ENCODE measurements around the gene AMPD3. TPM values are rescaled to one million over a fixed set of nuclear protein-coding genes. Genes with fewer than 3 reads are reported as not detected.

The AMPD3 gene
- total RNA-seq, 4 donors from 2014 or later: 3.8 to 7.5 (median 5.1) TPM

DNA sequence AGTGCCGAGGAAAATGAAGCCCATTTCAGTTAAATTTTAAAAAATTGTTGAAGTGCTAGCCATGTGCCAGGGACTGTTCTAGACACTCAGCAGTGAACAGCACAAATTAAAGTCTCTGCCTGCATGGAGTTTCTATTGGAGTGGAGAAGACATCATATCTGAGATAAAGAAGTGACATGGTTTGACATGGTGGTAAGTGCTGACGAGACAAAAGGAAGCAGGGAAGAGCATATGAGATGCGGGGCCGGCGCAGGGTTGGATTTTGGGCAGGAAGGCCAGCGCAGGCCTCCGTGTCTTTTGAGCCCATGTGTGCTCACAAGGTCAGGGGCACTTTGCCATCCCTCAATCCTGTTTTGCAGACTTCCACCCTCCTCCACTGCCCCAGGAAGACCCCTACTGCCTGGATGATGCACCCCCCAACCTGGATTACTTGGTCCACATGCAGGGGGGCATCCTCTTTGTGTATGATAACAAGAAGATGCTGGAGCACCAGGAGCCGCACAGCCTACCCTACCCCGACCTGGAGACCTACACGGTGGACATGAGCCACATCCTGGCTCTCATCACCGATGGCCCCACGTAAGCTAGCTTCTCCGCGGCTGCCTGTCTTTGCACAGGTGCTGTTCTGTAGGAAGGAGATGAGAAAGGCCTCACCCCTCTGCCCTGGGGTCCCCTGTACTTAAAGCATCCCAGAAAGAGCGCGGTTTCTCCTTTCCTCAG lies 29.6 kb downstream of the AMPD3 start:
- no peak for DNase-seq (ENCODE audit: extremely low spot score)
- intact Hi-C loops (cut with DNase I): no loop called here
- WGBS: 92% methylated on average over 16 of the region's 16 CpGs

DNA sequence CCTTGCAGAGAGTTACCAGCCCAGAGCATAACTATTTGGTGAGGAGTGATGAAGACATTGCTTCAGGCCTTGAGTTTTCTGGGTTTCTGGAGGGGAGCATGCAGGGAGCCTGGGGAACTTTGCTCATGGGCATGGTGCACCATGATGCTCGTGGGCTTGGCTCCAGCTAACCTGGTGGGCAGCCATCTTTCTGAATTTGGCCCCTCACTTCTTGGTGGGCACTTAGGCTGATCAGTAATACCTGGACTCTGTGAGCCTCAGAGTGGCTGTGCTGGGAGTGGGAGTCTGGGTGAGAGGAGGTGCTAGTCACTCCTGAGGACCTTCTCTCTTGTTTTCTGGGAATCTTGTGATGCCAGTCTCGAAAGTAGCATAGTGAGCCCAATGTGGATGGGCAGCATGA lies 30.6 kb downstream of the AMPD3 start:
- H3K9me3 ChIP-seq: no peaks in the 10 kb centered on the region
- WGBS: no CpG with 5 or more reads among the region's 2 CpGs

More for the DNA sequence above, 29.6 kb downstream of the AMPD3 start:
- Histone ChIP-seq H3K27me3 (no peaks in the 10 kb centered on the region), H3K4me1 (no peaks in the 10 kb centered on the region), H3K9me3 (no peaks in the 10 kb centered on the region), H3K27ac (replicated peaks in 1 of 4) (no peak overlapping the region), H3K4me3 (no peak overlapping the region), H3K36me3 (peaks cover 0 to 10% (median 0%) of the 10 kb centered on the region in 4 donors)
- TF ChIP-seq, protein P1, sequence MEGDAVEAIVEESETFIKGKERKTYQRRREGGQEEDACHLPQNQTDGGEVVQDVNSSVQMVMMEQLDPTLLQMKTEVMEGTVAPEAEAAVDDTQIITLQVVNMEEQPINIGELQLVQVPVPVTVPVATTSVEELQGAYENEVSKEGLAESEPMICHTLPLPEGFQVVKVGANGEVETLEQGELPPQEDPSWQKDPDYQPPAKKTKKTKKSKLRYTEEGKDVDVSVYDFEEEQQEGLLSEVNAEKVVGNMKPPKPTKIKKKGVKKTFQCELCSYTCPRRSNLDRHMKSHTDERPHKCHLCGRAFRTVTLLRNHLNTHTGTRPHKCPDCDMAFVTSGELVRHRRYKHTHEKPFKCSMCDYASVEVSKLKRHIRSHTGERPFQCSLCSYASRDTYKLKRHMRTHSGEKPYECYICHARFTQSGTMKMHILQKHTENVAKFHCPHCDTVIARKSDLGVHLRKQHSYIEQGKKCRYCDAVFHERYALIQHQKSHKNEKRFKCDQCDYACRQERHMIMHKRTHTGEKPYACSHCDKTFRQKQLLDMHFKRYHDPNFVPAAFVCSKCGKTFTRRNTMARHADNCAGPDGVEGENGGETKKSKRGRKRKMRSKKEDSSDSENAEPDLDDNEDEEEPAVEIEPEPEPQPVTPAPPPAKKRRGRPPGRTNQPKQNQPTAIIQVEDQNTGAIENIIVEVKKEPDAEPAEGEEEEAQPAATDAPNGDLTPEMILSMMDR (IDR thresholded peaks at IDR 0.05): no peak
- no peak for TF ChIP-seq EP300 (IDR thresholded peaks at IDR 0.05)
- no peak for TF ChIP-seq POLR2AphosphoS5 (IDR thresholded peaks at IDR 0.05)
- TF ChIP-seq POLR2A (IDR thresholded peaks at IDR 0.05; ENCODE audit: low read depth): no peak

DNA sequence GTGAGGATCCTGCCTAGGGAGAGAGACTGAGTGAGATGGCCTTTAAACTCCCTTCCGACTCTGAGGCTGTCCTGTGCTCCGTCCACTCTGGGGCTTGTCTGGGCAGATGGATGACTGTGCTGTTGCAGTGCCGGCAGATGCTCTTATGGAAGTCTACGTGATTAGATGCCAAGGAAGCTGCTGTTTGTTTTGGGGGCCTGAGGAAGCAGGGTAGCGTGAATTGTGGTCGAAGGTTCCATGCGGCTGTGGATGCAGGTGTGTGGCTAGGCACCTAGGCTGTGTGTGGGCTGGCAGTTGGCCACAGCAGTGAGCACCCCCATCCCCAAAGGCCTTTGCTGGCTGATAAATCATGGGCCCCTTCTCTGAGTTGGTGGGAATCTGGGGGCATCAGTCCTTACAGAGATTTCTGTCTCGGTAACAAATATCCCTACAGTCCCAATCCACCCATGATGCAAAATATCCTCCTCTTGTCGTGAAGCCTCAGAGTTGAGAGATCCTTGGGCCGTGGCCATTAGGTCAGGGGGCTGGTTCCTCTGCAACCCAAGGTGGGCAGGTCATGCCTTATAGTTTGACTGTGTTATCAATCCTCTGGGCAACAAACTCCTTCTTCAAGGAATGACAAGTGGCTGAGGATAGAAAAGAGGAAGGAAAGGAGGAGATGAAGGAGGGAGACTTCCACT lies 31.2 kb downstream of the AMPD3 start:
- peaks cover 7 to 16% (median 11%) of the 10 kb centered on the region in 4 donors for H3K4me1 ChIP-seq
- intact Hi-C loops (cut with DNase I): no loop called here
- WGBS: 89% methylated on average over 9 of the region's 10 CpGs
- H3K36me3 ChIP-seq: peaks cover 0 to 10% (median 0%) of the 10 kb centered on the region in 4 donors
- no peak overlapping the region for H3K27ac ChIP-seq (replicated peaks in 1 of 4)
- TF ChIP-seq POLR2AphosphoS5 (IDR thresholded peaks at IDR 0.05): no peak
- TF ChIP-seq, protein P1 (IDR thresholded peaks at IDR 0.05): no peak
- no peak for TF ChIP-seq POLR2A (IDR thresholded peaks at IDR 0.05; ENCODE audit: low read depth)
- TF ChIP-seq EP300 (IDR thresholded peaks at IDR 0.05): no peak
- no peaks in the 10 kb centered on the region for H3K27me3 ChIP-seq
- H3K4me3 ChIP-seq: no peak overlapping the region
- H3K9me3 ChIP-seq: no peaks in the 10 kb centered on the region
- DNase-seq (ENCODE audit: extremely low spot score): no peak

More for the DNA sequence above, 30.6 kb downstream of the AMPD3 start:
- Histone ChIP-seq H3K4me1 (peaks cover under 1 to 10% (median 4%) of the 10 kb centered on the region in 4 donors), H3K4me3 (no peak overlapping the region), H3K27me3 (no peaks in the 10 kb centered on the region), H3K27ac (replicated peaks in 1 of 4) (no peak overlapping the region), H3K36me3 (peaks cover 0 to 10% (median 0%) of the 10 kb centered on the region in 4 donors)
- TF ChIP-seq, protein P1 (IDR thresholded peaks at IDR 0.05): no peak
- TF ChIP-seq EP300 (IDR thresholded peaks at IDR 0.05) (no peak), POLR2AphosphoS5 (IDR thresholded peaks at IDR 0.05) (no peak)
- intact Hi-C loops (cut with DNase I): no loop called here
- DNase-seq (ENCODE audit: extremely low spot score): no peak

DNA sequence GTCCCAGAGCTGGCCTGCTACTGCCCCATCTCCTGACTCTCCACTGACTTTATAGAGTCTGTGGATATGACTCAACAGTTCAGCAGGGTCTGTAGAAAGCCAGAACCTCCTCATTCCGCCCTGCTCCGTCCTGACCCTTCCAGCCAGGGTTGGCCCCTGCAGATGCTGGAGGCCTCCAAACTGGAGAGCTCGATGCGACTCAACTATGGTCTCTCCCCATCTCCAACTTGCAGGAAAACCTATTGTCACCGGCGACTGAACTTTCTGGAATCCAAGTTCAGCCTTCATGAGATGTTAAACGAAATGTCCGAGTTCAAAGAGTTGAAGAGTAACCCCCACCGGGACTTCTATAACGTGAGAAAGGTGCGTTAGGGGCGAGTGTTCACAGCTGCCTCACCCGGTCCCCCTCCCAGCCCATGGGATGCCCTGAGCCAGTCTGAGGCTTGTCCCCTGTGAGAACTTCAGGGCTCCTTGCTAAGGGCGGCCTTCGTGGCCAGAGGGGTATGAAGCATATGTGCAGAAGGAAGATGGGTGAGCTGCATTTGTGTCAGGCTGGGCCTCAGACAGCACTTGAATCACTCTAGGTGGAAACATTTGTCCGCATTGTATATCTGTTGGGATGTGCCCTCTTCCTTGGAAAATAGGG lies 32.1 kb downstream of the AMPD3 start:
- no peak for DNase-seq (ENCODE audit: extremely low spot score)
- no peaks in the 10 kb centered on the region for H3K9me3 ChIP-seq
- H3K4me1 ChIP-seq: peaks cover 8 to 18% (median 14%) of the 10 kb centered on the region in 4 donors
- WGBS: 95% methylated on average over 13 of the region's 16 CpGs
- no peak overlapping the region for H3K27ac ChIP-seq (replicated peaks in 1 of 4)
- no peaks in the 10 kb centered on the region for H3K27me3 ChIP-seq
- H3K4me3 ChIP-seq: no peak overlapping the region
- intact Hi-C loops (cut with DNase I): no loop called here
- H3K36me3 ChIP-seq: peaks cover 0 to 10% (median 0%) of the 10 kb centered on the region in 4 donors
- TF ChIP-seq, protein P1 (IDR thresholded peaks at IDR 0.05): no peak
- no peak for TF ChIP-seq EP300 (IDR thresholded peaks at IDR 0.05)
- TF ChIP-seq POLR2AphosphoS5 (IDR thresholded peaks at IDR 0.05): no peak
- TF ChIP-seq POLR2A (IDR thresholded peaks at IDR 0.05; ENCODE audit: low read depth): no peak
